HG03378 (cell line): ENCODE data around the gene PPP1R15B.
"Not testable (repeated sequence)": the region's sequence is repeated elsewhere in the genome, so short reads cannot be mapped to it uniquely, and the experiment has no call there.

Source experiments
- ATAC-seq: cut with Tn5 transposase; IDR thresholded peaks from one replicate; pipeline ENCODE4 v1.9.1; 2021; ENCODE audit warnings: mild to moderate bottlenecking, moderate library complexity; ENCODE audit not compliant: unreplicated experiment

Gene PPP1R15B

DNA sequence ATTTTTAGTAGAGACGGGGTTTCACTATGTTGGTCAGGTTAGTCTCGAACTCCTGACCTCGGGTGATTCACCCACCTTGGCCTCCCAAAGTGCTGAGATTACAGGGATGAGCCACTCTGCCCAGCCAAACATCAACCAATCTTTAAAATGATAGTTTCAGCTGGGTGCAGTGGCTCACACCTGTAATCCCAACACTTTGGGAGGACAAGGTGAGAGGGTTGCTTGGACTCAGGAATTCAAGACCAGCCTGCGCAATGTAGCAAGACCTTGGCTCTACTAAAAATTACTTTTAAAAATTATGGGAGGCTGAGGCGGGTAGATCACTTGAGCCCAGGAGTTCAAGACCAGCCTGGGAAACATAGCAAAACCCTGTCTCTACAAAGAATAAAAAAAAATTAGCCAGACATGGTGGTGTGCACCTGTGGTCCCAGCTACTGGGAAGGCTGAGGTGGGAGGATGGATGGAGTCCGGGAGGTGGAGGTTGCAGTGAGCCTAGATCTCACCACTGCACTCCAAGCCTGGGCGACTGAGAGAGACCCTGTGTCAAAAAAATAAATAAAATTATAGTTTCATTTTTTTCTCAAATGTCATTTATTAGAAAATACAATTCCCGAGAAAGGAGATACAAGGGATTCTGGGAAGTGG lies 10.6 kb upstream of the PPP1R15B start:
- ATAC-seq: not testable (repeated sequence)

DNA sequence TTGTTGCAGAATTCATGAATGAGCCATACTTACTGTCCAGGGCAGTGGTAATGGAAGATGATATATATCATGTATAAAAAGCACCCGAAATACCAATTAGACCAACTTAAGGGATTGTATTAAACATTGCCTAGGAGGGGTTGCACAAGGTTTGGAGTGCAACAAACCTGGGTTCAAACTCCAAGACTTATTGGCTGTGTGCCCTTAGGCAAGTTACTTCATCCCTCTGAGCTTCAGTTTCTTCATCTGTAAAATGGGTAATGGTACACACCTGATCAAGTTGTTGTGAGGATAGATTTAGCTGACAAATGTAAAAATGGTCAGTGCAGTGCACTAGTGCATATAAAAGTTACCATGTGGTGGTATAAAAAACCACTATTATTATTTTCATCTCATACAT lies 9.8 kb upstream of the PPP1R15B start:
- no peak for ATAC-seq

DNA sequence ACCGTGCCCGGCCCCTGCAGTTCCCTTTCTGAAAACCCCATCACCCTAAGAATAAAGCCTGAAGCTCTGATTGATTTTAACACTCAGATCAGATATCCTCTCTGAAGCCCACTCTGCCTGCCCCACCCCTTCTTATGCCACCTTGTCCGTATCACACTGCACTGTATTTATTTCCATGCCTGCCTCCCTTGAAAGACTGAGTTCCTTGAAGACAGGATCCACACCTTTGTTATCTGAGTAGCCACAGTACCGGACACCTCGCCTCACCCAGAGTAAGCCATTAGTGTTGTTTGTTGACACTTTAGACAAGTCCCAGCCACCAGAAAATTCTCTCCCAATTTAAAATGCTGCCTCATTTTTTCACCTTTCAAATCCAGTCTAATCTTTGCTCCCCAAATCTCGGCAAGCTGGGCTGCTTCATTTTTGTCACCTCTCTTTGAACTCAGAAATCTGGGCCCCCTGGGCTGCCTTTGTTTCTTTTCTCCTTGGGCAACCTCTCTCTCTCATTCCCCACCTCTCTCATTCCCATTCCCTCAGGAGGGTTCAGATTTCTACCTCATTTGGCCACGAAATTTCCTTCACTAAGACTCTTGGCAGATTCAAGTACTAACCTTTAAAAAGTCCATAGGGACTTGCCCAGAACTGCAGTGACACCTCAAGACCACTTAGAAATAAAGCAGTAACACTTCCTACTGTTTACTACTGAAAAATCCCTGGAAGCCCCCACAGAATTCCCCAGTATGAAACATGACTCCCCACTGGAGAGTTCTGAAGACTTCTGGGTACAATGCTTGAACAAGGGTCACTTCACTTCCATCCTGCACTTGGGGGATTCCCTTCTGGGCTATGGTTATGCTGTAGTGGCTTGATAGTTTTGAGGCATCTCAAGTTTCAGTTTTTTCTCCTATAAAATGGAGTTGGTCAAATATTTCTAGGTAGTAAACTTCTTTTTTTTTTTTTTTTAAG lies 8.7 kb upstream of the PPP1R15B start:
- ATAC-seq: no peak

DNA sequence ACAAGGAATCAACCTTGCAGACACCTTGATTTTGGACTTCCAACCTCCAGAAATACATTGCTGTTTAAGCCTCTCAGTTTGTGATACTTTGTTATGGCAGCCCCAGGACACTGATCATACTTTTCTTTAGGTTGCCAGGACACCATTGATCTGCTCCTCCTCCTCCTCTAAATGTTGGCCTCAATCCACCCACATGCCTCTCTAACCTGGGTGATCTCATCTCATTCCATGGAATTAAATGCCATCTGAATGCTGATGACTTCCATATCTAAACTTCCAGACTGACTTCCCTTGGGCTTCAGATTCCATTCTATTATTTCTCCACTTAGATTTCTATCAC lies 7.4 kb upstream of the PPP1R15B start:
- ATAC-seq: no peak

DNA sequence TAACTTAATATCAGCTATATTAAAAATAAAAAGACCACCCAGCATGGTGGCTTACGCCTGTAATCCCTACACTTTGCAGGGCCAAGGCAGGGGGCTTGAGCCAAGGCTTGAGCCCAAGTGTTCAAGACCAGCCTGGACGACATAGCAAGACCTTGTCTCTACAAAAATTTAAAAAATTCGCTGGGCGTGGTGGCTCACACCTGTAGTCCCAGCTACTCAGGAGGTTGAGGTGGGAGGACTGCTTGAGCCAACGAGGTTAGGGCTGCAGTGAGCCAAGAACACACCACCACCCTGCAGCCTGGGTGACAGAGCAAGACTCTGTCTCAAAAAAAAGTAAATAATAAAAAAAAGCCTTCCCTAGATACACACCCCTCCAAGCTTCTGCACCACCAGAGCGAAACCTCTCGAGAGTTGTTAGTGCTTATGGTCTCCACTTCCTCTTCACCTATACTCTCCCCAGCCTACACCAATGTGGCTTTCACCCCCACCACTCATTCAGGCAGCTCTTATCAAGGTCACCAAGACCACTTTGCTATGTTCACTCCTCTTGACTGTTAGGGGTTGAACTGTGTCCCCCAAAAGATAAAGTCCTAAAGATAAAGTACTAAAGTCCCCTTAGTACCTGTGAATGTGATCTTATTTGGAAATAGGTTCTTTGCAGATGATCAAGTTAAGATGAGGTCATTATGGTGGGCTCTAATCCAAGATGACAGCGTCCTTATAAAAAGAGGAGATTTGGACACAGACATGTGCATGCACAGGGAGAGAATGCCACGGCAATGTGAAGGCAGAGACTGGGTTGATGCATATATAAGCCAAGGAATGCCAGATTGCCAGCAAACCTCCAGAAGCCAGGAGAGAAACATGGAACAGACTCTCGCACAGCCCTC lies 6.8 kb upstream of the PPP1R15B start:
- ATAC-seq: no peak

DNA sequence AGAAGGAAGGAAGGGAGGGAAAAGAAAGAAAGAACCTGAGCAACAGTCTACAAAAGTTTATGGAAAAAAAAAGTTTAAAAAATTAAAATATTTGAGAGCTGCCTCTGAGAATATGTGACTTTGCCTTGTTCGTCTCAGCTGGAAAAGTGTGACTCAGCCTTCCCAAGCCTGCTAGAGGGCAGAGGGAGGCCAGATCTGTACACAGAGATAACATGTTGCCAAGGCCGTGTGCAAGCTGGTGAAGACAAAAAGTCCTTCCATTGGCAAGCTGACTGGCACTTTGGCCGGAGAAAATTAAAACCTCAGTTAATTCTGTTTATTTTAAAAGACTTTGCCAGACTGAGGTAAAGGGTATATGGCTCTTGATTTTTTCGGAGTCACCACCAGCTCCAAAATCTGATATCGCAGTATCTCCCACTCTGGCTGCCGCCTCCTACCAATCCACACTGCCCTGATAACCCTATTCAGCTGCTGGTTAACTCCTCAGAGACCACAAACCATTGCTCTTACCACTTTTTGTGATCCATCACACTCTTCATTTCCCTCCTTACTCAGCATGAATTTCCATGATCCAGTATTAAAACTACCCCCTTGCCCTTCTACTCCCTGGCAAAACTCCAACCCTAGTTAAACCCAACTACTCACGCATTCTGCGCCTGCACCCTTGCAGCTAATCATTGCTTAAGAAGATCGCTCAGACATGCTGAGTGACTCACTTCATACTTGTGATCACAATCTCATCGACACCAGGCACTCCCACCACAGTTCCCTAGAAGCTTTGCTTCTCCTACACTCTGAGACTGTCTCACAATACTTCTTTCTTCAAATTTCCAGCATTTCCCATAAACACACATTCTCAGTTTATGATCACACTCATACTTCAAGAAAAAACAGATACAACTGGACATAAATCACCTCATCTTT lies 5.7 kb upstream of the PPP1R15B start:
- no peak for ATAC-seq

DNA sequence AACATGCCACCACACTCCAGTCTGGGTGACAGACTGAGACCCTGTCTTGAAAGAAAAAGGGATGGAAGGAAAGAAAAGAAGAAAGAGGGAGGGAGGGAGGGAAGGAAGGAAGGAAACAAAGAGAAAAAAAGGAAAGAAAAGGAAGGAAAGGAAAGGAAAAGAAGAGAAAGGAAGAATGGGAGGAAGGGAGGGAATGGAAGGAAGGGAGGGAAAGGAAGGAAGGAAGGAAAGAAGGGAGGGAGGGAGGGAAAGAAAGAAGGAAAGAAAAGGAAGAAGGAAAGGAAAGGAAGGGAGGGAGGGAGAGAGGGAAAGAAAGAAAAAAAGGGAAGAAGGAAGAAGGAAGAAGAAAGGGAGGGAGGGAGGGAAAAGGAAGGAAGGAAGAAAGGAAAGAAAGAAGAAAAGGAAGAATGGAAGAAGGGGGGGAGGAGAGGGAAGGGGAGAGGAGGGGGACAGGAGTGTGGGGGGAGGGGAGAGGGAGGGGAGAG lies 5.0 kb upstream of the PPP1R15B start:
- ATAC-seq: no peak

DNA sequence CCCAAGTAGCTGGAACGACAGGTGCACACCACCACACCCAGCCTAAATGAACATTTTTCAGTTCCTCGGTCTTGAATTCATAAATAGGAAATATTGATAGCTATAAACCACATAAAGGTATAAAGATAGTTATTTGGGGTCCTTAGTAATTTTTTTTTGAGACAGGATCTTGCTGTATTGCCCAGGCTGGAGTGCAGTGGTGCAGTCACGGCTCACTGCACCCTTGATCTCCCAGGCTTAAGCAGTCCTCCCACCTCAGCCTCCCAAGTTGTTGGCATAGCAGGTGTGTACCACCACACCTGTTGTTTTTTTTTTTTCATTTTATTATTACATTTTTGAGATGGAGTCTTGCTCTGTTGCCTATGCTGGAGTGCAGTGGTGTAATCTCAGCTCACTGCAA lies 3.7 kb upstream of the PPP1R15B start:
- ATAC-seq: no peak

DNA sequence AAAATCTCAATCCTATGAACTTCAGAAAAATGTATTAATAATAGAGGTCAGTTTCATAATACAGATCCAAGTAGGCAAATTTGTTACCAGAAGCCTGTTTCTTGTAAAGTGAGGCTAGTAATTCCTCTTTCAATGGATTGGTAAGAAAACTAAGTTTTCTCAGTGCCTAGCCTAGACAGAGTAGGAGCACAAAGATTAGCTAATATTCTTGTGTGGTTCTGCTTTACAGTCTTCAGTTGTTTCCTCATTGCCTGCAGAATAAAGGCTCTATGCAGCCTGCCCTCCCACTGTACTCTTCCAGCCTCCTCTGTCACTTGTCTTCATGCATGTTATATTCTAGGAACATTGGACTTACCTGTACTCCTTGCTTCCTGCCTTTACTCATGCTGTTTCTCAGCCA lies 2.4 kb upstream of the PPP1R15B start:
- ATAC-seq: no peak

DNA sequence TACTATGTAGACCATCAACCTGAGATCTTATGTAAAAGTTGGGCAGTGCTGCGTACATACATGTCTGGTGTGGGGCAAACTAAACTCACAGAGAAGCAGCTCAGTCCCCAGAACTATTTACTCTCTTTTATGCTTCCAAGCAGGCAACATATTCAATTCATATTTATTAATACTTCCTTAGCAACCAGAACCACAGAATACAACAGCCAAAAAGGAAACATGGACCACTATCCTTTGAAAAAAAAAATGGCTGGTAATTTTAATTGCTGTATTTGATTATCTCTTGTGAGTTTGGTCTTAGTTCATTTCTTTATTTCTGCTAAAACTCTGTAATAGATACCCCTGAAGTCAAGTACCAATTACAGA lies 1.5 kb upstream of the PPP1R15B start:
- ATAC-seq: no peak

DNA sequence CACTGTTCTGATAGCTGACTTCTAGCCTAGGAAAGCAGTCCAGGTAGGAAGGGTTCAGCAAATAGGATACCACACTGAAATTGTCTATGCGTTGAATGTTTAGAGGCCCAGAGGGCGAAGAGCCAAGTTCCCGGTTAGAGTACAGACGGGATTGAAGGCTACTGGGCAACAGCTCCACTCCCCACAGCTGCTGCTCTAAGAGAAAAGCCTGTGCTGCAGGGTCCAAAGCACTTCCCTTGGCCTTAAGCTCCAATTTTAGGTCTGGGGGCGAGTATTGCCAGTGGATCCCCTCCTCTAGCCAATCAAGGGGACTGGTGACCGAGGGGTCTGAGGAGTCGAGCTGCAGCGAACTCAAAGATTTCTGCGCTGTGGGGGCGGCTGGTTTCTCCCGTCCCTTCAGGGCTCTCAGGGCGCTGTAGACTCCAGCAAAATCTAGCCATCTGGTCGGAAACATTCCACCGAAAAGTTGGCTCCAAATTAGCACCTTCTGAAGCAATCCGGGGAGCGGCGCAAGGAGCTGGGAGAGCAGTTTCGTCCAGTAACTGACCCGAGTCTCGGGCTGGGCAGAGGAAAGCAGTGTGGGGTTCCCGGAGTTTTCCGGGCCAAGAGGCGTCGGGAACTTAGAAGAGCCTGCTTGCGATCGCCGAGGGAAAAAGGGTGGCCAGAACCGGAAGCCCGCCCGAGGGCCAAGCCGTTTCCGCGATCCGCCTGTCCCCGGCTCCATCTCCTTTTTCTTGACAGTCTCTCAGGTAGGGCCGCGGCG lies 748 bp downstream of the PPP1R15B start:
- ATAC-seq: peak; percentile 19

DNA sequence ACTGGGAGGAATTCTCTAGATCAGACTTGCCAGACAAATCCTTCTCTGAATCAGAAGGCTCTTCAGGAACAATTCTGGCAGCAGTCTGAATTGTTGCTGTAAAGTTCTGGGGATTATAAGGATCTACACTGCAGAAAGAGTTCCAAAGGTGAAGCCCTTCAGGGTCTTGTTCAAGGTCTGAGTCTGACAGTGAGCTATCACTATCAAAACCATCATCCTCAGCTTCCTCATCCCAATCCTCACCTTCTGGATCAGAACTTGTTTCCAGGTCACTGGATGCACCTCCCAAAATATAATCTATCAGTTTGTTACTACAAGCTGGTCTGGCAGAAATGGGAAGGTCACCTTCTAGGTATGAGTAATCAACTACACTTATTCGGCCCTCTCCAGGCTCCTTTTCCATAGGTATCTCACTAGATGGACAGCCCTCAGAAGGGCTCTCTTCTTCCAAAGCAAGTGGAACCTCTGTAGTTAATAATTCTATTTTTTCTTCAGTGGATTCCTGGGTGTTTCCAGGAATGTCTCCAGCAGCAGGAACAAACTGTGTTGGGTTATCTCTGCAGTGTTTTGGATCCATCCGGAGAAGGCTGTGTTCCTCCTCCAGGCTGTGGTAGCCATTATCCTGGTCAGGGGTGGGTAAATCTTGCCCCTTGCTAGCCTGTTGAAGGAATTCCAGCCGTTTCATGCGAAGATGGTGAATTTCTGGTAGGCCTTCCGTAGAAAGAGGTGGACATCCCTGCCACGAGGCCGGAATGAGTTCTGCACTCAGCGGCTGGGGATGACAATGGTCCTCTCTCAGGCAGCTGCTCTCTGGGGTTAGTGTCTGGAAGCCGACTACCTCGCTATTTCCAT lies 1.6 kb downstream of the PPP1R15B start:
- no peak for ATAC-seq

DNA sequence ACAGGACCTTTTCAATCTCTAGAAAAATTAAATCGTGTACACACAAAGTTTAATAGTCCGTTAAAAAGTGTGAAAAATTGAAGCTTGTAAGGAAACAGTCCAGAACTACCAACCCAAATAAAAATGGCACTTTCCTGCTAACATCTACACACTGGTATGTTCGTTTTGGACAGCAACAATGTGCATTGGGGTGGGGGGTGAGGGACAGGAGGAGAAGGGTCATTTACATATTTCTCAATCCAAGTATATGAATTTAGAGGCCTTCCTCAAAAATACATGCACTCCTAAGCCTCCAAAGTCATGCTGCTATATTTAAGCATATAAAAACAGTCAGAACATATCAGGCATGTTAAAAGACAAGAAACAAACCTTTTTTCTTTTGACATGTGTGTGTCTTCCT lies 2.5 kb downstream of the PPP1R15B start:
- ATAC-seq: no peak

DNA sequence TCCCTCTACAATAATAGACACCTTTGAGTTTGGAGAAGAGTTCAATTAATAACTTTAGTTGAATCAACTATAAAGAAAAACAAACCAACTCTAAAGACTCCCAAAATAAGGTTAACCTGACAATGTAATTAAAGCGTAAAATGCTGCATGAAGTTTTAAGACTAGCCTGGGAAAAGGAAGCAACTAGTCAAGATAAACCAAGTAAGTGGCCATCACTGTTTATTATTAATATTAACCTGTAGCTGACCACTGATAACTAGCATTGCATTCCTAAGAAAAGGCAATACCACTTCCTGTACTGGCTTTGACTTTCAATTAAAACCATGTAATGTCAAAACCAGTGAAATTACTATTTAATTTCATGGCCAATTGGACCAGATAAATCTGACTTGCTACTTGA lies 3.0 kb downstream of the PPP1R15B start:
- no peak for ATAC-seq

DNA sequence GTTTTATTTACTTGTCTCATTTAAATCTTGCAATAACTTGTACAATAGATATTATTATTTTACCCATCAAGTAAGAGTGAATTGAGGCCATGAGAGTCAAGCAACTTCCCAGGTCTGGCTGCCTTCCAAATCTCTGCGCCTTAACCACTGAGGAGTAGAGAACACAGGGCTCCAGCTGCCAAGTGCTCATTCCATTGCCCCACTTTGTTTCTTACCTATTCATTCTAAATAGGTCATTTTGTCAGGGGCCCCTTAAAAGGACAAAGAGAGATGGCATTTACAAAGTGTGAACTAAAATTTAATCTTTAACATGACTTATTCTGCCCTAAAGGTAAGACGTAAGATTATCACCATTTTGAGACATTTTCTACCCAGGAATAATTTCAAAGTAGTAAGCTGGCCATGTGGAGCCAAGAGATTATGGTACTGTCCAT lies 3.5 kb downstream of the PPP1R15B start:
- ATAC-seq: no peak

DNA sequence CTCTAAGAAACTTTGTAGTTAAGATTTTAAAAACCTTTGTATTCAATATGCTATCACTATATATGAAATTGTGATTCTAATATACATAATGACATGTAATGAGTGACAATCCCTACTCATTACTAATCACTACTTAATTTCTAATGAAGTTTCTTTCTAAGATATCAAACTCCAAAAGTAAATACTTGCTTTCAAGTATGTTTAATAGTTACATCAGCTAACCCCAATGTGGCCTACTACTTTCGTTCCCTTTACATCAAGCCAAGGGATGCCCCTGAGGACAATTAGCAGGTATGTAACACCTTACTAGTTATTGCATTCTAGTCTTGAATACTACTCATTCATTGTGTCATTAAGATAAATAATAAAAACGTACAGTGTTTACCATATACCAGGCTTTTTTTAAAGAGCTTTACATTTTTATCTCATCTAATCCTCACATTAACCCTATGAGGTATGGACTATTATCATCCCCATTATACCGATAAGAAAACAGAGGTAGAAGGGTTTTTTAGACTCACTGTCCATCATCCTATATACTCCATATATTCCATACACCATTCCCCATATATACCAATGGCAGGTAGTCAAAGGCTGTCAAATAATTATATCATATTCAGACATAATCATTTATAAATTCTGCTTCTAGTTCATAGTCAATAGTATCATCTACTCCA lies 4.2 kb downstream of the PPP1R15B start:
- no peak for ATAC-seq

DNA sequence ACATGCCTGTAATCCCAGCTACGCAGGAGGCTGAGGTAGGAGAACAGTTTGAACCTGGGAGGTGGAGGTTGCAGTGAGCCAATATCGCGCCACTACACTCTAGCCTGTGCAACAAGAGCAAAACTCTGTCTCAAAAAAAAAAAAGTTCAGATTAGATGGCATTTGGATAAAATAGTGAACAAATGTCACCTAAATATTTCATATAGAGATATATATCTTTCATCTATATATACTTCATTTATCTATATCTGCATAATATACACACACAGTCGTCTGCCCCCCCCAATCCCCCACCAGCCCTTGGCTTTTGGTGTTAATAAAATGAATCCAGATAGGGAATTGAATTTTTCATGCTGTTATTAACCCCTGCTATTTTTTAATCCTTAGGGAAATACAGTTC lies 5.0 kb downstream of the PPP1R15B start:
- no peak for ATAC-seq

DNA sequence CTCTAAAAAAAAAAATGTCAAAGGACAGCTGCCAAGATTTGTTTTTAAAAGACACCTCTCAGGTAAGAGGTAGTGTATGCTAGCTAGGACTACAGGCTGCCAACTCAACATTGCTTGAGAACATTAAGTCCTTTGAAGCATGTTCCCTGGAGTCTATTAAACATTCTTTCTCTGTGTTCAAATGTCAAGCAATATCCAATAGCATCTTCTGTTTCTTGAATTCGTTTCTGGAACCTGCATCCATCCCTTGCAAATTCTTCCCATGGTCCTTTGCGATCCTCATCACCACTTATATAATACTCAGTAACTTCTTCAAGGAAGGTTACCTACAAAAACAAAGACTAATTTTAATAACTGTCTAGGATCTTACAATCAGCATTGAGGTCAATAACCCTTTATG lies 5.6 kb downstream of the PPP1R15B start:
- no peak for ATAC-seq
